GM18951 (cell line): ENCODE data around the gene CFAP46.

Experiments
- POLR2A ChIP-seq: IDR thresholded peaks from 4 replicates; pipeline ENCODE4 v1.6.1; 2011; ENCODE audit warnings: mild to moderate bottlenecking; ENCODE audit not compliant: insufficient read length, insufficient read depth; ENCODE audit errors: extremely low read depth
- in situ Hi-C: fragments of 300-500 bp; cut with MboI; formaldehyde crosslinking; loops from one replicate; pipeline ENCODE4 v1.12.0; 2022; ENCODE audit warnings: low sequenced_read_pairs, mixed read lengths, inconsistent platforms; ENCODE audit not compliant: unreplicated experiment

CFAP46 gene

DNA sequence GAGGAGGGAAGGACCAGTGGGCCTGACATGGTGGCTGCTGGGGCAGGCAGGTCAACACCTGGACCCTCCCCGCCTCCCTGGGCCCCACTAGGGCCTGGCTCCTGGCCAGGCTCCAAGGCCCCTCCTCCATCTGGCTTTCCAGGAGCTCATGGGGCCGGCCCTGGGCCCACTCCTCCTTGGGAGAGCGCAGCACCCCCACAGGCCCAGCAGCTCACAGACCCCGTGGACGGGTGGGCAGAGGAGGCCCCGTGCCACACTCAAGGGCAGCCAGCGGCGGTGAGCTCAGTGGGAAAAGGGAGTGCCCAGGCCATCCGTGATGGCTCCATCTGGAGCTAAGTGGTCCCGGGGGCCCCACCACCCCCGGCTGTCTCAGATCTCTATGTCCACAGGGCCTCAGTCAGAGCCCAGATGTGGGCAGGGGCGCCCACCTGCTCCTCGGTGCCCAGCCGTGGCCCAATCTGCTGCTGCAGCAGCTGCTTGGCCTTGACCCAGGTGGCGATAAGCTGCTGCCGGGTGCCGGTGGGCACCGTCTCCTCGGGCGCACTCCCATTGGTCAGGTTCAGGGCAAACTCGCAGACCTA, 32.8 kb downstream of the CFAP46 start:
- no peak for TF ChIP-seq POLR2A
- in situ Hi-C loops: loop anchor here (25.0 kb wide), 1 partner anchor 328 kb away; the partner anchor contains the start of genes UTF1 and VENTX

DNA sequence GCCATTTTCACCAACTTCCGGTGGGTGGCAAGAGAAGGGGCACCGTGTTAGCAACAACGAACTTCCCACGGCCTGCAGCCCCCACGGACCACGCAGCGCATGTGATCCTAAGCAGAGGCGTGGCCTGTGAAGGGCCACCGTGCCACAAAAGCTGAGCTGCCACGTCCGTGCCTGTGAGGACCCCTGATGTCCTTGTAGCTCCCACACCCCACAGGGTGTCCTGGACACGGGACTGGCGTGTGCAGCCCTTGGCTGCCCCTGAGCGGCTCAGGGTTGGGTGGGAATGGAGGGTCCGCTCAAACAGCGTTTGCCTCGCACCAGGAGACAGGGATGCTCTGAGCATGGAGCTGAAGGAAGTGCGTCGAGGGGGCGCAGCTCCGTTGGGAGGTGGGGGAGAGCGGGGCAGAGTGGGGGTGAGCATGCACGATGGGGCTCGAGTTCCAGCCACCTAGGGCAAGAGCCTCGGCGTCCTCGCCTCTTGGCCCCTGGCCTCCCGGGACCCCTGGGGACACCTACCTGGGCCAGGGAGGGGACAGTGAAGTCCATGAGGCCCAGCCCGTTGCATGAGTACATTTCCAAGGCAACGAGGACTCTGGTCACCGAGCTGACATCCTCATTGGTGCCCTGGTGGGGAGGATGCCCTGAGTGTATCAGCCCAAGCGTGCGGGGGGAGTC, 33.6 kb downstream of the CFAP46 start:
- TF ChIP-seq POLR2A: no peak
- in situ Hi-C loops: loop anchor here (25.0 kb wide), 1 partner anchor 329 kb away; the partner anchor contains the start of genes UTF1 and VENTX

DNA sequence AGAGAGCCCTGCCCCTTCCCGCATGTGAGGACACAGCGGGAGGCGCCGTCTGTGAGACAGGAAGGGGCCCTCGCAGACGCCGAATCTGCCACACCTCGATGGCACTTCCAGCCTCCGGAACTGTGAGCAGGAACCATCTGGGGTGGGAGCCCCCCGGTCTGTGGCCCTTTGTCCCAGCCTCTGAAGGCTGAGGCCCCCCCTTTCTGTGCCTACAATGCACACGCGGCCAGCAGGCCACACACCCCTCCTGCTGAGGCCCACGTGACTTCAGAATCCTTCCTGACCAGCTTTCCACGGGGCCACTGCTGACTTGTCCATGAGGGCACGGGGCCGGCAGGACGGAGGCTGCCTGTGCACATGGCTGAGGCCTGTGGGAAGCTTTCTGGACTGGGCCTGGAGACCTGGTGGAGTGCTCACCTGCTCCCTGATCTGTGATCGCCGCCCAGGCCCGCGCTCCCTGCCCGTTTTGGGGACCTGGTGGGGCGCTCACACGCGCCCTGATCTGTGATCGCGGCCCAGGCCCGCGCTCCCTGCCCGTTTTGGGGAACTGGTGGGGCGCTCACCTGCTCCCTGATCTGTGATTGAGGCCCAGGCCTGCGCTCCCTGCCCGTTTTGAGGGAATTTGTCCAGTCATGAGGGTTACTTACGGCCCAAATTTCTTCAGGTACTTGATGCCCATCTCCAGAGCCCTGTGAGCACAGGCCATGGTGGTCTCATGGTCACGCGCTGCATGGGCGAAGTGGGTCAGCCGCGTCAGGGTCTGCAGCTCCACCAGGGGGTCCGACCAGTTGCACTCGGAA, 34.3 kb downstream of the CFAP46 start:
- TF ChIP-seq POLR2A: no peak
- in situ Hi-C loops: loop anchor here (25.0 kb wide), 1 partner anchor 329 kb away; the partner anchor contains the start of genes UTF1 and VENTX

DNA sequence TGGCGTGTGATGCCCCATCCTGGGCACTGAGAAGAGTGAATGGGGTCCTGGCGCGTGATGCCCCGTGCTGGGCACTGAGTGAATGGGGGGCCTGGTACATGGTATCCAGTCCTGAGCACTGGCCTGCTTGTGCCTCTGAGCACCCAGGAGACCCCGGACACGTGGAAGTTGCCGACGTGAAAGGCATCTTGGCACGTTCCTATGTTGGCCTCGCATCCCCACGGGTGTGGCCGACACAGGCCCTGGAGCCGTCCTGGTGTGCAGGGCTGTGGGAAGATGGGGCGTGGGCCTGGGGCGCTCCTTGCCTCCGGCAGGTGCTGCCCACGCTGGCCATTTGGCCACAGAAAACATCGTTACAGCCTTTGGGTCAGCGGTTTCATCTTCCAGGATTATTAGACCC, 35.5 kb downstream of the CFAP46 start:
- TF ChIP-seq POLR2A: no peak
- in situ Hi-C loops: loop anchor here (25.0 kb wide), 1 partner anchor 330 kb away; the partner anchor contains the start of genes UTF1 and VENTX

DNA sequence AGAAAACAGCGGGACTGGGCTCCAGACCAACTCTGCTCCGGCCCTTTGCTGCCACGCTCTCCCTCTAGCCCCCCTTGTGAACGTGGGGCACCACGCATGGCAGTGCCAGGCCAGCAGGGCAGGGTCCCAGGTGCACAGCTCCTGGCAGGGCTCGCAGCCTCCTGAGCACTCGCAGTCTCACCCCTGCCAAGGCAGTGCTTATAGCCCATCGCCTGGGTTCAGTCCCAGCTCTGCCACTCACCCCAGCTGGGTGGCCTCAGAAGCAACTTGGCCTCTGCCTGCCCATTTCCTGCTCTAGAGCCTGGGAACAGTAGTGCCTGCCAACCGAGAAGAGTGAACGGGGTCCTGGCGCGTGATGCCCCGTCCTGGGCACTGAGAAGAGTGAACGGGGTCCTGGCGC, 36.3 kb downstream of the CFAP46 start:
- no peak for TF ChIP-seq POLR2A
- in situ Hi-C loops: loop anchor here (25.0 kb wide), 1 partner anchor 331 kb away; the partner anchor contains the start of genes UTF1 and VENTX

DNA sequence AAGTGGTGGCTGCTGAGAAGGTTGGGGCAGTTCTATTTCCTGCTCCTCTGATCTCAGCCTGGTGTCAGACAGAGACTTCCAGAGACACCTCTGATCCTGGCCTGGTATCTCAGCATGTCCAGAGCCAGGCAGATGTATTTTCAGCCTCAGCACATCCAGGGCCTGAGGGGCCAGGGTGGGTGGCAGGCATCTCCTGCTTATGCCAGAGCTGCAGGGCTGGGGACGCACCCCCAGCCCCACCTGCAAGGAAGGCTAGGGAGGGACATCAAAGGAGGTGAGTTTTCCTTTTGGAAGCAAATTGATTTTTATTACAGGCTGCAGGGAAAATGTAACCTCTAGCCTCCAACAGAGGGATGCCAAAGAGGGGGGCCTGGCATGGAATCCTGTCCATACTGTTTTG, 36.7 kb downstream of the CFAP46 start:
- in situ Hi-C loops: loop anchor here (25.0 kb wide), 1 partner anchor 332 kb away; the partner anchor contains the start of genes UTF1 and VENTX
- no peak for TF ChIP-seq POLR2A

DNA sequence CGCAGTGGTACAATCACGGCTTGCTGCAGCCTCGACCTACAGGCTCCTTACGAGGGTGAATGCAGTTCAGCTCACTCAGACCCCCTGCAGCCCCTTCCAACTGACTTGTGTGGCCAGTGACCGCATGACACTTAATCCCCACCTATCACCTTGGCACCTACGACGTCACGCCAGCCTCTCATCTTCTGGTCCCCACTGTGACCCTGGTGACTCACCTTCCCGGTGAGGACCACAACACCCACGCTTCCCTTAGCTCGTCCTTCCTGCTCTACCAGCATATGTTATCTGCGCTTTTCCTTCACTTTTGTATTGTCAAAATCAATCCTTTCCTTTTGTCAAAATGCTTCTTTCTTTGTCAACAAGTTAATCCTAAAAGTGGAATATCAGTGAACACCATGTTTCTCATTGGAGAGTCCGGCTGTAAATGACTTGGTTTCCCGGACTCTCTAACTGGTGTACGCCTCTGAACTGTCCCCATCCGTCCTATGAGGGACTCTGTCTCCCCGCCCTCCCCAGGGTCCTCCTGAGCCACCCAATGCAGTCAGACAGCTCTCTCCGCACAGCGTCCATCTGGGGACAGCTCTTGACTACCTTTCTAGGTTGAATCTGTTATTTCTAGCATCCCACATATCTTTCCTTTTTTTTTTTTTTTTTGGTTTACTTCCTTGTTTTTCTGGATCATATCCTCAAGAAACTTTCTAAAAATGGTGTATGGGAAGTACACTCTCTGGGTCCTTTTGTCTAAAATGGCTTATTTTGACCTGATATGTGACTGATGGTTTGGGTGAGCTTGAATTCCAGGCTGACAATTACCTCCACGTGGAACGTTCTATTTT, 37.3 kb downstream of the CFAP46 start:
- no peak for TF ChIP-seq POLR2A
- in situ Hi-C loops: loop anchor here (25.0 kb wide), 1 partner anchor 332 kb away; the partner anchor contains the start of genes UTF1 and VENTX

DNA sequence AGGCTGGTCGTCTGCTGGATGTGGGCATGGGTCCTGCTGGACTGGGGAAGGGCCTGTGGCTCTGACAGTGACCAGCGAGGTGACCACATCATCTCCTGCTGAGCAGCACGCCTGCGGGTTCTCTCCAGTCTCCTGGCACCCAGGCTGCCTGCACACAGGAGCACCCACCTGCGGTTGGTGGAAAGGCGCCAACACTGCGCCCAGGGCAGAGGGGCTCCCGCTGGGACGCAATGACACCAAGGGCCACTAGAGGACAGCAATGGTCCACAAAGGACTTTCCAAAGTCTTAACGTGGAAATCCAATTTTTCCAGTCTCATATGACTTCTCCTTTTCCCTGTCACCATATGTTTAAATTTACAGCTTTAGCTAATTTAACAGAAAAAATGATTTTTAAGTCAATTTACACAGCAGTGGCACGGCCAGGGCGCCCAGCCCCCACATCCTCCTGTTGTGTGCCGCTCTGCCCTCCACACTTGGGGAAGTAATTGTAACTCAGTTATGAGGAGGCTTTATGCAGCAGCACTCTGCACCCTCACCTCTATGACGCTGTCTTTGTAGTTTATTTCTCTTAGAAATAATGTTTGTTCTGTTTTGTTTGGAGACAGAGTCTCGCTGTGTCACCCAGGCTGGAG, 38.1 kb downstream of the CFAP46 start:
- in situ Hi-C loops: loop anchor here (25.0 kb wide), 1 partner anchor 333 kb away; the partner anchor contains the start of genes UTF1 and VENTX
- TF ChIP-seq POLR2A: no peak

DNA sequence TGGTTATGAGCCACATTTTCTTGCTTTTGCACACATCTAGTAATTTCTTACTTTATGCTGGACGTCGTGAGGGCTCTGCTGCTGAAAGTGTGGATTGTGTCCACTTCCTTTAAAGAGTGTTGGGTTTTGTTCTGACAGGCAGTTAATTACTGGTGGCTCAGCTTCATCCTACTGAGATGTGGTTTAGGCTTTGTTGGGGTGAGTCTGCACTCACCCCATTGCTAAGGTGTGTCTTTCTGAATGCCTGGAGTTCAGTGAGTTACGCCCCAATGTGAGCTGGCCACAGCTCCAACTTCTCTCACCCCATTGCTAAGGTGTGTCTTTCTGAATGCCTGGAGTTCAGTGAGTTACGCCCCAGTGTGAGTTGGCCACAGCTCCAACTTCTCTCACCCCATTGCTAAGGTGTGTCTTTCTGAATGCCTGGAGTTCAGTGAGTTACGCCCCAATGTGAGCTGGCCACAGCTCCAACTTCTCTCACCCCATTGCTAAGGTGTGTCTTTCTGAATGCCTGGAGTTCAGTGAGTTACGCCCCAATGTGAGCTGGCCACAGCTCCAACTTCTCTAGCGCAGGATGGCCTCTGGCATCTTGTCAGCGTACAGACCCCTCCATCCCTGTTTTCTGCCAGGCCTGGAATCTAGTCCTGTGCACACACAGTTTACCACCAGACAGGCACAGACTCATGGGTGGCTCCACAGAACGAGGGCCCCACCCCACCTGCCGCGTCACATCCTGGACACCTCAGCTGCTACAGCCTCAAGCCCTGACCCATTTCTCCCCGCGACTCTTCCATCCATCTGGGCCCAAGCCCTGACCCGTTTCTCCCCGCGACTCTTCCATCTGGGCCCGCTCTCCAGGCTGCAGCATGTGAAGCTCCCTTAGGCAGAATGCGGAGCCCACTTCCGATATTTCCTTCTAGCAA, 39.5 kb downstream of the CFAP46 start:
- in situ Hi-C loops: loop anchor here (25.0 kb wide), 1 partner anchor 334 kb away; the partner anchor contains the start of genes UTF1 and VENTX

DNA sequence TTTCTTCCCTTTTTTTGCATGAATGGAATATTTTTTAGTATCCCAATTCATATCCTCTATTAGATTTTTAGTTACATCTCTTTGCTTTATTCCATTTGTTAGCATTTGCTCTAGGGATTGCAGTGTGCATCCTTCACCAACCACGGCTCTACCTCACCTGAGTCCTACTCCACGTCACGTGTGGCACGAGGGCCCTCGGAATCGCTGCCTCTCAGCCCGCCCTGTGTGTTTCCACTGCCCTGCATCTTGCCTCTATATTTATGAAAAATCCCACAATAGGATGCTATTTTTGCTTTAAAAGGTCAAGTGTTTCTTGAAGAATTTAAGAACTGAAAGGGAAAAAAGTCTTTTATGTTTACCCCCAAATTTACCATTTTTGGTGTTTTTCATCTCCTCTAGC, 41.0 kb downstream of the CFAP46 start:
- in situ Hi-C loops: loop anchor here (25.0 kb wide), 1 partner anchor 336 kb away; the partner anchor contains the start of genes UTF1 and VENTX
- TF ChIP-seq POLR2A: no peak

DNA sequence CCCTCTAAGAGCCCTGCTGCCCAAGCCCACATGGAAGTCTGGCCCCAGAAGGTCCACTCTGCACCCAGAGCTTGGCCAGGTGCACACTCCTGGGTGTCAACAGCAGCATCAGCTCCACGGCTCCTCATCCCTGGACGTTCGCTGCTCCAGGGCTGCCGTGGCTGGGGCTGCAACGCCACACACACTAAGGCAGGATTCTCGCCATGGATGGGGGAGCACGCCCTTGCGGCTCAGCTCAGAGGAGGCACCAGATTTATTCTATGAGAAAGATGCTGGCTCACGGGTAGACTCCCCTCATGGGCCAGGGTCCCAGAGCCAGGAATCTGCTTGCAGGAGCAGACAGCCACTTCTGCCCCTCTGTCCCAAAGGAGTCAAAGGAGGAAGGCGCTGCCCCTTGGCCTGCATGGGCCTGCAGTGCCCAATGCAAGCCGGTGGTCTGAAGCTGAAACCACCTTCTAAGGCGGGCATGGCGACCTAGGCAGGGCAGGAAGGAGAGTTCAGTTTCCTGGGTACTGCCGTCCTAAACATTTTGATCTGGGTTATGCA, 42.1 kb downstream of the CFAP46 start:
- in situ Hi-C loops: loop anchor here (25.0 kb wide), 1 partner anchor 337 kb away; the partner anchor contains the start of genes UTF1 and VENTX

More for the DNA sequence above, 42.1 kb downstream of the CFAP46 start:
- no peak for TF ChIP-seq POLR2A
